Astrocyte of the cerebellum (primary cell): ENCODE results near the gene LIPC.

Source experiments
- DNase-seq: peaks from one replicate; pipeline ENCODE4 v3.0.0-alpha.2; 2011; ENCODE audit warnings: low read depth
- H3K4me3 ChIP-seq: 2 replicates; pipeline ENCODE4 v1.5.1; 2011; ENCODE audit warnings: mild to moderate bottlenecking, low read depth, low read length, moderate library complexity
- CTCF ChIP-seq: IDR thresholded peaks from 2 replicates; pipeline ENCODE4 v1.5.1; 2012; ENCODE audit warnings: low read length, low read depth, moderate library complexity, mild to moderate bottlenecking; ENCODE audit errors: missing control alignments
- in situ Hi-C: cut with HindIII; loops from 2 replicates; pipeline ENCODE4 v1.10.0; 2017; ENCODE audit warnings: low sequenced_read_pairs

LIPC gene

DNA sequence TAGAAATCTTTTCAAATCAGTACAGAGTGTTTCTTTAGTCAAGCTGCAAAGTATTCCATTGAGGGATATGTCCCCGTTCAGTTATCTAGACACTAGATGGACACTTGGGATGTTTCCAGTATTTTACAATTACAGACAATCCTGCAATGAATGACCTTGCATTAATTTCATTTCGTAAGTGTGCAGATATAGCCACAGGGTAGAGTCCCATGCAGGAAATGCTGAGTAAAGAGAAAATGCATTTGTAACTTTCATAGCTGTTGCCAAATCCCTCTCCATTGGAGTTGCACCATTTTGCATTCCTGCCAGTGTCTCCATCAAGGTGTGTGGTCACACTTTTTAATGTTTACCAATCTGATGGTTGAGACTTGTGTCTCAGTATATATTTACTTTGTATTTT, 92.5 kb downstream of the LIPC start:
- in situ Hi-C loops, result no loop called here
- DNase-seq, result no peak
- TF ChIP-seq CTCF, result no peak
- H3K4me3 ChIP-seq, result no peak overlapping the region

DNA sequence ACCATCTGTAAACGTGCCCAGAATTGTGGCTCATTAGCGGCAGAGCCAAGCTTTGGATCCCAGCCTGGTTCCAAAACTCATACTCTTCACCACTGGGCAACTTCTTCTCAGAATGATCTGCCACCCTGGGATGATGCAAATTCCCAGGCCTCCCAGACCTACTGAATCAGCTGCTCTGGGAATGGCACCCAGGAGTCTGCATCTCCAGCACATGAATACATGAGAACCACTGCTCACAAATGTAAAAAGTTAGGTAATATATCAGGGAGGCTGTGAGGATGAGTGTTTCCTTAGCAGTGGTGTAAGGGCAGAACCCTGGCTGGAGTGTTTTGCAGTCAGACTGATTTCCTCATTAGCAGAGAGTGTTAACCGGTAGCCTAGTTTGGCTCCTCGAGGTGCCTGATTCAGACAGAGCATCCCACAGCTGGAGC, 94.2 kb downstream of the LIPC start:
- in situ Hi-C loops, result no loop called here
- no peak for DNase-seq

DNA sequence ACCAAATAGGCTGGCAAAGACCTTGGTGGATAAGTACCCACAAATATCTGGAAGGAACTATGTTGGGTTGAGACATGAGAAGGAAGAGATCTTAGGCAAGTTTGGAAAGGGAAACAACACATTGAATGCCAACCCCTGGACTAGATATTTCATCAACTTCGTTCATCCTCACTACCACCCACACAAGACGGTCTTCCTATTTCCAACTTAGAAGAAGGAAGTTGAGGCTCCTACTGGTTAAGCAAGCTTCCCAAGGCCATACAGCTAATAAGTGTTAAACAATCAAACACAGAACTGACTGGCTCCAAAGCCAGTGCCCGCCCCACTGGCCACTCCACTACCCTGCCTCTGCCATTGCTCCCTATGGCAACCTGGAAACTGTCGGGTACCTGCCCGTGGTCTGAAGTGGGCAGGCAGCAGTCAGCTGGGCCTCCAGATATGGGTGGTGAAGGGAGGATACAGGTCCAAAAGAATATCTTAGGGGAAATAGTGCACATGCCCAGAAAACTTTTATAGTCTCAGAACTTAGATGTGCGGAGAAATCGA, 94.9 kb downstream of the LIPC start:
- no peak for DNase-seq
- no peak for TF ChIP-seq CTCF
- H3K4me3 ChIP-seq, result no peak overlapping the region
- in situ Hi-C loops, result no loop called here

More for the DNA sequence above, 94.2 kb downstream of the LIPC start:
- no peak for TF ChIP-seq CTCF
- H3K4me3 ChIP-seq, result no peak overlapping the region

- no peak overlapping the region for H3K4me3 ChIP-seq
- TF ChIP-seq CTCF, result no peak
- in situ Hi-C loops, result no loop called here
- DNase-seq, result no peak
Observed at GRCh38 chr15:58527573-58528187, 95.9 kb downstream of the LIPC start.

DNA sequence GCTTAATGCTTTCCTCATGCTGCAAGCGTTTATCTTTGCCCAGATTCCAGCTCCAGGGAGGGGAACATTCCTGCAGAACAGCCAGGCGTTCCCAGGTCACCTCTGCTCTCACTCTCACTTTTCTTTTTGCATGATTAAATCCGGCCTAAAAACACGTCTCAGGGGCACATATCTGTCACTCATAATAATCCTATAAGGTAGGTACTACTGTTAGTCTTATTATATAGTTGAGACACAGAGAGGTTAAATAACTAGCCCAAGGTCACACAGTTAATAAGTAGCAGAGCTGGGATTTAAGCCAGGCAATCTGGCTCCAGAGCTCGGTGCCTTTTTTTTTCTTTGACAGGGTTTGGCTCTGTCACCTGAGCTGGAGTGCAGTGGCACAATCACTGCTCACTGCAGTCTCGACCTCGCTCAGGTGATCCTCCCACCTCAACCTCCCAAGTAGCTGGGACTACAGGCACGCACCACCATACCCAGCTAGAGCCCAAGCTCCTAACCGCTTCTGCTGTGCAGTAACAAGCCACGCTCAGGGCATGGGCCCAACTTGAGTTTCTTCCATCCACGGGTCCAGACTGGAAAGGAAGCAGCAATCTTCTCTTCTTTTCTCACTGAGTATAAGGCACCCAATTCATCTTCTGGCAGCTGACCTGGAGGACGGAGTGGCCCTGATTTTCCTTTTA, 96.5 kb downstream of the LIPC start:
- no peak overlapping the region for H3K4me3 ChIP-seq
- in situ Hi-C loops, result no loop called here
- TF ChIP-seq CTCF, result no peak
- DNase-seq, result peak; percentile 47

DNA sequence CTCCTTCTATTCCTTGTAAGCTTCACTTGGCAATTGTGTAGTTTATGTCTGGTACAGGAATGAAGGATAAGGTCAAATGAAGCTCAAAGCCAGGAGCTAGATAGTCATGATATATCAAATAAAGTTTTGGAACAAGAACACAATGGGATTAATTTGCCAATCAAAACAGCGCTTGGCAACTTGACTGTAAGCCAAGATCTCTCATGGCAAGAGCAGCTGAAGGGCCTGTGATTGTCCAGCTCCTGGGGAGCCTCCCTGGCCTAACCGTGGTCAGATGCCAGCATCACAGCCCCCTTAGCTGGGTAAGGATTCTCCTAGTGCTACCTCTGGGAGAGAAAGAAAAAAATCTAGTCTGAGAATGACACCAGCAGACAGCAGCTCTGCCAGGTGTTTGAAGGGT, 97.2 kb downstream of the LIPC start:
- DNase-seq, result no peak

More for the DNA sequence above, 97.2 kb downstream of the LIPC start:
- no peak for TF ChIP-seq CTCF
- no peak overlapping the region for H3K4me3 ChIP-seq
- in situ Hi-C loops, result no loop called here
